ENCODE data around the gene SART1. TPM values are rescaled to one million over a fixed set of nuclear protein-coding genes. Genes with fewer than 3 reads are reported as not detected.

The SART1 gene
- total RNA-seq, 1 donor from 2014 or later = 37.3 TPM

- no peak overlapping the region for H3K4me3 Mint-ChIP-seq (ENCODE audit: unreplicated experiment)
Observed at GRCh38 chr11:65944767-65945166, 16.8 kb upstream of the SART1 start.

GRCh38 chr11:65945430-65945911 is 16.1 kb upstream of the SART1 start, which contains the start of gene TSGA10IP:
Gene TSGA10IP (plus strand): TSS chr11:65945480. CDS start chr11:65945676, 196 bp downstream.
- Mint-ChIP-seq H3K4me3 (ENCODE audit: unreplicated experiment) (no peak within 1 kb of the TSS), H3K9me3 (ENCODE audit: low read depth) (no peaks in the 10 kb centered on the region), H3K27ac (ENCODE audit: unreplicated experiment) (no peak within 1 kb of the TSS), H3K4me1 (ENCODE audit: low read depth) (peaks cover 6% of the 10 kb centered on the region), H3K36me3 (ENCODE audit: low read depth) (no peaks in the 10 kb centered on the region), H3K27me3 (ENCODE audit: low read depth) (peaks cover 3% of the 10 kb centered on the region)
- DNase-seq (ENCODE audit: low spot score) = no peak
- TF ChIP-seq CTCF (IDR thresholded peaks at IDR 0.05) = no peak

More at GRCh38 chr11:65944767-65945166, 16.8 kb upstream of the SART1 start:
- TF ChIP-seq CTCF (IDR thresholded peaks at IDR 0.05) = no peak
- Mint-ChIP-seq H3K4me1 (ENCODE audit: low read depth) (peaks cover 6% of the 10 kb centered on the region), H3K9me3 (ENCODE audit: low read depth) (no peaks in the 10 kb centered on the region), H3K27ac (ENCODE audit: unreplicated experiment) (no peak overlapping the region), H3K36me3 (ENCODE audit: low read depth) (no peaks in the 10 kb centered on the region), H3K27me3 (ENCODE audit: low read depth) (peaks cover 3% of the 10 kb centered on the region)
- DNase-seq (ENCODE audit: low spot score) = no peak

GRCh38 chr11:65945941-65946558 is 15.5 kb upstream of the SART1 start:
- H3K27ac Mint-ChIP-seq (ENCODE audit: unreplicated experiment) = no peak overlapping the region
- H3K9me3 Mint-ChIP-seq (ENCODE audit: low read depth) = no peaks in the 10 kb centered on the region
- no peak overlapping the region for H3K4me3 Mint-ChIP-seq (ENCODE audit: unreplicated experiment)
- no peaks in the 10 kb centered on the region for H3K36me3 Mint-ChIP-seq (ENCODE audit: low read depth)
- peaks cover 3% of the 10 kb centered on the region for H3K27me3 Mint-ChIP-seq (ENCODE audit: low read depth)
- peaks cover 6% of the 10 kb centered on the region for H3K4me1 Mint-ChIP-seq (ENCODE audit: low read depth)
- no peak for DNase-seq (ENCODE audit: low spot score)
- TF ChIP-seq CTCF (IDR thresholded peaks at IDR 0.05) = no peak

GRCh38 chr11:65946655-65947054 is 14.9 kb upstream of the SART1 start:
- DNase-seq (ENCODE audit: low spot score) = no peak
- H3K9me3 Mint-ChIP-seq (ENCODE audit: low read depth) = no peaks in the 10 kb centered on the region
- peaks cover under 1% of the 10 kb centered on the region for H3K4me1 Mint-ChIP-seq (ENCODE audit: low read depth)
- H3K4me3 Mint-ChIP-seq (ENCODE audit: unreplicated experiment) = no peak overlapping the region
- H3K27me3 Mint-ChIP-seq (ENCODE audit: low read depth) = peaks cover 3% of the 10 kb centered on the region
- no peaks in the 10 kb centered on the region for H3K36me3 Mint-ChIP-seq (ENCODE audit: low read depth)
- H3K27ac Mint-ChIP-seq (ENCODE audit: unreplicated experiment) = no peak overlapping the region
- TF ChIP-seq CTCF (IDR thresholded peaks at IDR 0.05) = no peak

- Mint-ChIP-seq H3K27me3 (ENCODE audit: low read depth) (peaks cover 3% of the 10 kb centered on the region), H3K4me3 (ENCODE audit: unreplicated experiment) (no peak overlapping the region), H3K27ac (ENCODE audit: unreplicated experiment) (no peak overlapping the region), H3K4me1 (ENCODE audit: low read depth) (no peaks in the 10 kb centered on the region), H3K9me3 (ENCODE audit: low read depth) (no peaks in the 10 kb centered on the region), H3K36me3 (ENCODE audit: low read depth) (no peaks in the 10 kb centered on the region)
- DNase-seq (ENCODE audit: low spot score) = no peak
- no peak for TF ChIP-seq CTCF (IDR thresholded peaks at IDR 0.05)
Observed at GRCh38 chr11:65947133-65947532, 14.4 kb upstream of the SART1 start.

Data from chondrocyte (in vitro differentiated cells).